H1 (cell line): ENCODE measurements around the gene TMEM139. TPM values are rescaled to one million over a fixed set of nuclear protein-coding genes. Genes with fewer than 3 reads are reported as not detected.

Source experiments
- CTCF ChIA-PET: fragments of 300-600 bp; sonication (Branson Sonifier 250); formaldehyde crosslinking; loops from one replicate; lab custom pipeline; 2021; ENCODE audit not compliant: partially characterized antibody; lab: Charles Lee
- POLR2A ChIA-PET: fragments of 300-600 bp; sonication (Branson Sonifier 250); formaldehyde crosslinking; loops from one replicate; lab custom pipeline; 2021; ENCODE audit warnings: inconsistent platforms; ENCODE audit not compliant: partially characterized antibody; lab: Charles Lee
- DNase-seq, 2 experiments: peaks; one replicate each; pipeline versions ENCODE4 v3.0.0 to v3.0.0-alpha.2; 2010 to 2022; ENCODE audit warnings: low spot score in 2 of 2, low read depth in 1 of 2, mixed read lengths in 1 of 2
- FAIRE-seq: peaks from 2 replicates; lab custom pipeline; 2011; peaks lifted over from hg19 to GRCh38; lab: Jason Lieb, UNC
- H2AFZ ChIP-seq: 2 replicates; pipeline ENCODE4 v1.8.1; 2012; ENCODE audit warnings: low read length, inconsistent platforms
- H2AK5ac ChIP-seq: 2 replicates; pipeline ENCODE4 v1.6.1; 2013; ENCODE audit warnings: low read depth, low read length
- H2BK120ac ChIP-seq: replicated peaks from 2 replicates; pipeline ENCODE3; 2013; ENCODE audit warnings: low read depth, low read length, inconsistent platforms
- H2BK12ac ChIP-seq: 2 replicates; pipeline ENCODE4 v1.6.1; 2013; ENCODE audit warnings: low read depth, low read length
- H2BK15ac ChIP-seq: 2 replicates; pipeline ENCODE4 v1.6.1; 2013; ENCODE audit warnings: low read length
- H2BK20ac ChIP-seq: 2 replicates; pipeline ENCODE4 v1.6.1; 2013; ENCODE audit warnings: low read length
- H2BK5ac ChIP-seq: 2 replicates; pipeline ENCODE4 v1.6.1; 2013; ENCODE audit warnings: low read depth, low read length
- H3K14ac ChIP-seq: 2 replicates; pipeline ENCODE4 v1.6.1; 2013; ENCODE audit warnings: inconsistent platforms; ENCODE audit not compliant: insufficient read length
- H3K18ac ChIP-seq: 2 replicates; pipeline ENCODE4 v1.6.1; 2013; ENCODE audit warnings: low read length; ENCODE audit errors: extremely low read depth
- H3K23ac ChIP-seq: 2 replicates; pipeline ENCODE4 v1.6.1; 2013; ENCODE audit warnings: inconsistent platforms; ENCODE audit not compliant: insufficient read length
- H3K23me2 ChIP-seq: 2 replicates; pipeline ENCODE4 v1.6.1; 2013; ENCODE audit warnings: low read depth, low read length
- H3K27ac ChIP-seq: 2 replicates; pipeline ENCODE4 v1.6.1; 2011; ENCODE audit warnings: low read depth, low read length, inconsistent platforms
- H3K27me3 ChIP-seq, 4 experiments: replicated peaks in 1 of 4; 1 replicate in 1 of 4; 2 replicates in 3 of 4; pipeline versions ENCODE4 v1.6.1 to v1.8.1; 2011 to 2013; ENCODE audit warnings: low read length in 3 of 4, mild to moderate bottlenecking in 3 of 4, inconsistent platforms in 2 of 4, mixed read lengths in 2 of 4, moderate library complexity in 1 of 4; ENCODE audit not compliant: control insufficient read depth in 3 of 4, insufficient read depth in 3 of 4; ENCODE audit errors: extremely low read depth in 1 of 4
- H3K36me3 ChIP-seq, 4 experiments: 2 replicates each; pipeline versions ENCODE4 v1.6.1 to v1.8.1; 2011 to 2013; ENCODE audit warnings: mild to moderate bottlenecking in 4 of 4, low read length in 3 of 4, moderate library complexity in 2 of 4, control low read depth in 1 of 4, inconsistent platforms in 1 of 4; ENCODE audit not compliant: insufficient read depth in 4 of 4, control insufficient read depth in 2 of 4
- H3K4ac ChIP-seq: replicated peaks from 2 replicates; pipeline ENCODE3; 2013; ENCODE audit warnings: low read length, low read depth, mixed read lengths, inconsistent platforms; ENCODE audit not compliant: insufficient read length
- H3K4me1 ChIP-seq, 4 experiments: replicated peaks in 1 of 4; 1 replicate in 1 of 4; 2 replicates in 3 of 4; pipeline versions ENCODE4 v1.6.1 to v1.8.1; 2011 to 2013; ENCODE audit warnings: low read length in 3 of 4, inconsistent platforms in 2 of 4, mixed read lengths in 1 of 4; ENCODE audit not compliant: insufficient read depth in 4 of 4, control insufficient read depth in 3 of 4
- H3K4me2 ChIP-seq, 2 experiments: 2 replicates each; pipeline versions ENCODE4 v1.6.1 to v1.8.1; 2011 to 2013; ENCODE audit warnings: low read depth in 2 of 2, low read length in 2 of 2, control low read depth in 1 of 2, inconsistent platforms in 1 of 2, mild to moderate bottlenecking in 1 of 2; ENCODE audit not compliant: insufficient read depth in 1 of 2
- H3K4me3 ChIP-seq, 4 experiments: fragments of 200-600, 300-600 bp in 1 of 4; sonication (generic), shearing (Covaris generic), sonication (Bioruptor Twin) in 1 of 4; 2 replicates each; pipeline versions ENCODE4 v1.5.1 to v1.8.1; 2011 to 2016; ENCODE audit warnings: low read length in 4 of 4, low read depth in 3 of 4, control low read depth in 2 of 4, inconsistent platforms in 2 of 4, mild to moderate bottlenecking in 2 of 4, mixed read lengths in 1 of 4, moderate library complexity in 1 of 4; ENCODE audit not compliant: insufficient read depth in 2 of 4; ENCODE audit errors: extremely low read depth in 1 of 4
- H3K56ac ChIP-seq: replicated peaks from 2 replicates; pipeline ENCODE3; 2013; ENCODE audit warnings: low read depth, mild to moderate bottlenecking, mixed read lengths, low read length, inconsistent platforms; ENCODE audit not compliant: insufficient read length
- H3K79me1 ChIP-seq: 2 replicates; pipeline ENCODE4 v1.6.1; 2013; ENCODE audit warnings: low read depth, low read length, control low read depth
- H3K79me2 ChIP-seq, 2 experiments: 2 replicates each; pipeline versions ENCODE4 v1.6.1 to v1.8.1; 2012 to 2013; ENCODE audit warnings: low read length in 2 of 2, mild to moderate bottlenecking in 2 of 2, inconsistent platforms in 1 of 2; ENCODE audit not compliant: insufficient read depth in 2 of 2, control insufficient read depth in 1 of 2
- H3K9ac ChIP-seq, 4 experiments: replicated peaks in 1 of 4; 1 replicate in 1 of 4; 2 replicates in 3 of 4; pipeline versions ENCODE4 v1.6.1 to v1.8.1; 2011 to 2013; ENCODE audit warnings: low read depth in 3 of 4, low read length in 3 of 4, control low read depth in 2 of 4, mild to moderate bottlenecking in 2 of 4, moderate library complexity in 2 of 4, inconsistent platforms in 1 of 4; ENCODE audit errors: extremely low read depth in 1 of 4
- H3K9me3 ChIP-seq, 2 experiments: 2 replicates each; pipeline versions ENCODE4 v1.6.1 to v1.8.1; 2012 to 2013; ENCODE audit warnings: mild to moderate bottlenecking in 2 of 2, moderate library complexity in 2 of 2, control low read depth in 1 of 2, inconsistent platforms in 1 of 2, low read depth in 1 of 2, low read length in 1 of 2, mixed read lengths in 1 of 2; ENCODE audit not compliant: insufficient read depth in 2 of 2
- H4K20me1 ChIP-seq, 2 experiments: replicated peaks in 1 of 2; 2 replicates each; pipeline versions ENCODE3 to v1.8.1; 2011 to 2013; ENCODE audit warnings: inconsistent platforms in 2 of 2, low read length in 2 of 2, mild to moderate bottlenecking in 1 of 2; ENCODE audit not compliant: insufficient read depth in 2 of 2, control insufficient read depth in 1 of 2
- H4K5ac ChIP-seq: 2 replicates; pipeline ENCODE4 v1.6.1; 2013; ENCODE audit warnings: low read length, low read depth, mixed read lengths, inconsistent platforms; ENCODE audit not compliant: insufficient read length
- H4K8ac ChIP-seq: 2 replicates; pipeline ENCODE4 v1.8.0; 2013; ENCODE audit warnings: mild to moderate bottlenecking, moderate library complexity, low read length, inconsistent platforms; ENCODE audit not compliant: insufficient read depth; ENCODE audit errors: extremely low read depth
- H4K91ac ChIP-seq: replicated peaks from 2 replicates; pipeline ENCODE3; 2013; ENCODE audit warnings: low read length, mixed read lengths, inconsistent platforms; ENCODE audit not compliant: insufficient read length
- BCL11A ChIP-seq, 2 experiments: IDR thresholded peaks; one replicate each; pipeline ENCODE4 v1.6.1; 2011; ENCODE audit warnings: low read depth in 2 of 2, low read length in 2 of 2, mild to moderate bottlenecking in 2 of 2
- FOSL1 ChIP-seq: IDR thresholded peaks from 2 replicates; pipeline ENCODE4 v1.6.1; 2011; ENCODE audit warnings: mild to moderate bottlenecking, low read depth, low read length, moderate library complexity; ENCODE audit not compliant: insufficient read depth
- GTF2F1 ChIP-seq: IDR thresholded peaks from 2 replicates; pipeline ENCODE4 v1.6.1; 2012; ENCODE audit warnings: low read depth, low read length, improper control_type of control experiment, borderline replicate concordance
- JUN ChIP-seq: IDR thresholded peaks from 2 replicates; pipeline ENCODE4 v1.6.1; 2011; ENCODE audit warnings: low read depth, mild to moderate bottlenecking, improper control_type of control experiment, low read length
- KDM1A ChIP-seq: fragments of 200-600, 300-600 bp; sonication (generic); IDR thresholded peaks from 2 replicates; pipeline ENCODE4 v1.7.1; 2016; ENCODE audit warnings: mild to moderate bottlenecking, low read length, borderline replicate concordance
- SAP30 ChIP-seq: fragments of 300-600 bp; sonication (generic); IDR thresholded peaks from 2 replicates; pipeline ENCODE4 v1.7.1; 2012; ENCODE audit warnings: low read length, moderate library complexity, mild to moderate bottlenecking, inconsistent platforms; ENCODE audit not compliant: insufficient read depth, insufficient replicate concordance
- TCF12 ChIP-seq: IDR thresholded peaks from 2 replicates; pipeline ENCODE4 v1.6.1; 2011; ENCODE audit warnings: low read depth, mild to moderate bottlenecking, low read length
- WGBS, 2 experiments: shearing (Covaris generic) in 1 of 2; methylation state at CpG; one replicate each; pipeline versions ENCODE4 v1.1.6 to v1.1.7; 2013 to 2015; ENCODE audit warnings: low lambda C conversion rate in 2 of 2, mixed read lengths in 2 of 2, inconsistent platforms in 1 of 2, low coverage in 1 of 2, missing lambda C conversion rate in 1 of 2; ENCODE audit not compliant: insufficient replicate concordance in 2 of 2, insufficient coverage in 1 of 2, insufficient read length in 1 of 2; ENCODE audit errors: extremely low coverage in 1 of 2, missing lambda C conversion rate in 1 of 2; 5-methylcytosine and 5-hydroxymethylcytosine counted together
- polyA plus RNA-seq, 7 experiments: library from polyadenylated mRNA; depleted of rRNA in 3 of 7; stranded (reverse) in 5 of 7; unstranded in 2 of 7; fragments of >200 nt in 5 of 7; fragments of 200-250 nt in 2 of 7; gene quantifications; 1 replicate in 5 of 7; 2 replicates in 1 of 7; 4 replicates in 1 of 7; pipeline versions ENCODE4 v1.2.1 to v1.2.3, GENCODE V29; 2011 to 2013; ENCODE audit warnings: missing spikeins in 2 of 7, mixed read lengths in 2 of 7
- total RNA-seq: library from RNA; stranded (reverse); fragmentation: NEBNext Ultra II Directional; extraction: Animal tissue kit (Norgen Biotek cat#: 25700); gene quantifications from 2 replicates; pipeline ENCODE4 v1.2.1, GENCODE V29; 2021

TMEM139 gene
- total and polyA plus RNA-seq, 2 of the 8 experiments (the other 6 are each of a cell fraction or from before 2014, with no cell fraction given) = 3.2 to 6.7 TPM

DNA sequence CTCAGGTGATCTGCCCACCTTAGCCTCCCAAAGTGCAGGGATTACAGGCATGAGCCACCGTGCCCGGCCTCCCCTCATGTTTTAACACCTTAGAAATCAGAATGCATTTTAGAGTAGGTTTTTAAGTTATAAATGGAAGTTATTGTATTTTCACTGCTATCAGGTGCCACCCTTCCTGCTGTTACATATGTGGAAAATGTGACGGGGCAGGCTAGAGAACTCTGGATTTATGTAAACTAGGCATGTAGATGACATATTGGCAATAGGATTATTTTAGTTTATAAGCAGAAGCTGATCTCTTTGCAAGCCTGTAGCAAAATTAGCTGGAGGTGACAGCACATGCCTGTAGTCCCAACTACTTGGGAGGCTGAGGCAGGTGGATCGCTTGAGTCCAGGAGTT, 5.5 kb downstream of the TMEM139 start:
- Histone ChIP-seq H2BK20ac (no peak overlapping the region), H3K4me1 (peaks cover 0 to 5% (median under 1%) of the 10 kb centered on the region in 4 experiments; a peak in 3 of 7 replicates), H4K8ac (no peak overlapping the region), H4K20me1 (peaks cover 0 to 2% of the 10 kb centered on the region in 2 experiments), H3K14ac (no peak overlapping the region), H3K27me3 (peaks cover 10 to 21% (median 20%) of the 10 kb centered on the region in 4 experiments), H3K23me2 (peaks cover 5% of the 10 kb centered on the region; the same call in 1 of the 2 replicates), H2BK15ac (no peak overlapping the region), H3K56ac (no peak overlapping the region), H3K4me2 (peak overlapping the region; percentile 14 to 97; a peak in 2 of 4 replicates), H2BK120ac (no peak overlapping the region), H3K23ac (no peak overlapping the region), H3K4me3 (no peak overlapping the region), H4K91ac (no peak overlapping the region), H2BK12ac (no peak overlapping the region), H3K36me3 (peaks cover 20 to 45% (median 35%) of the 10 kb centered on the region in 4 experiments), H3K79me1 (peaks cover 3% of the 10 kb centered on the region), H3K18ac (no peak overlapping the region), H4K5ac (no peak overlapping the region), H2BK5ac (no peak overlapping the region), H2AFZ (no peak overlapping the region), H3K9me3 (peaks cover 6 to 13% of the 10 kb centered on the region in 2 experiments), H2AK5ac (no peak overlapping the region), H3K79me2 (peaks cover 0 to 36% of the 10 kb centered on the region in 2 experiments; a peak in 3 of 4 replicates), H3K27ac (no peak overlapping the region), H3K9ac (no peak overlapping the region; a peak in 1 of 7 replicates), H3K4ac (no peak overlapping the region)
- WGBS, 2 experiments = 90% methylated on average over 4 of the region's 4 CpGs; no CpG with 5 or more reads in 1 of the 2 experiments
- DNase-seq = no peak
- CTCF ChIA-PET = interaction anchor here (0.6 to 9.1 kb wide), 3 partner anchors 10 to 18 kb away, joined by 3 to 85 read pairs (median 32); no protein-coding TSS in a partner anchor
- POLR2A ChIA-PET = interaction anchor here (0.7 to 2.0 kb wide), 4 partner anchors 9 to 102 kb away, joined by 3 to 10 read pairs (median 3); no protein-coding TSS in a partner anchor
- FAIRE-seq = no peak
- TF ChIP-seq JUN (no peak), KDM1A (no peak), TCF12 (no peak), GTF2F1 (no peak), SAP30 (no peak), BCL11A (IDR thresholded peaks at IDR 0.05; ENCODE audit: low read depth in 2 of 2, low read length in 2 of 2) (no peak), FOSL1 (no peak)
